WTC11 (cell line): ENCODE results near the gene MT1G.
"Not testable (repeated sequence)": the region's sequence is repeated elsewhere in the genome, so short reads cannot be mapped to it uniquely, and the experiment has no call there.

ENCODE experiments used
- AR ChIP-seq: fragments of 250-450 bp; sonication (Bioruptor Pico); IDR thresholded peaks from 2 replicates; pipeline ENCODE4 v1.9.0; 2021; ENCODE audit warnings: mild to moderate bottlenecking
- ATF2 ChIP-seq: sonication (generic); formaldehyde crosslinking; IDR thresholded peaks from 2 replicates; pipeline ENCODE4 v1.8.1; 2022; ENCODE audit warnings: low read depth, missing genetic modification reagents, borderline replicate concordance
- CTCF ChIP-seq: fragments of 200-600 bp; IDR thresholded peaks from 2 replicates; pipeline ENCODE4 v1.8.0; 2022; ENCODE audit warnings: antibody characterized with exemption
- E2F5 ChIP-seq: sonication (generic); formaldehyde crosslinking; IDR thresholded peaks from 2 replicates; pipeline ENCODE4 v1.8.1; 2022; ENCODE audit warnings: mild to moderate bottlenecking, moderate library complexity, missing genetic modification reagents
- EMX1 ChIP-seq: fragments of 250-450 bp; sonication (Bioruptor Pico); IDR thresholded peaks from 2 replicates; pipeline ENCODE4 v1.8.0; 2021; ENCODE audit warnings: mild to moderate bottlenecking
- MAX ChIP-seq: sonication (generic); formaldehyde crosslinking; IDR thresholded peaks from 2 replicates; pipeline ENCODE4 v1.8.0; 2022; ENCODE audit warnings: mild to moderate bottlenecking, missing genetic modification reagents
- MYBL2 ChIP-seq: sonication (generic); formaldehyde crosslinking; IDR thresholded peaks from 2 replicates; pipeline ENCODE4 v1.8.1; 2023; ENCODE audit warnings: mild to moderate bottlenecking, moderate library complexity, missing genetic modification reagents
- NFE2L1 ChIP-seq: sonication (generic); formaldehyde crosslinking; IDR thresholded peaks from 2 replicates; pipeline ENCODE4 v1.8.1; 2023; ENCODE audit warnings: missing genetic modification reagents
- NFYB ChIP-seq: sonication (generic); formaldehyde crosslinking; conservative IDR thresholded peaks from 2 replicates; pipeline ENCODE4 v1.8.0; 2022; ENCODE audit warnings: low read depth, missing genetic modification reagents
- RORB ChIP-seq: fragments of 250-450 bp; sonication (Bioruptor Pico); IDR thresholded peaks from 2 replicates; pipeline ENCODE4 v1.9.0; 2021; ENCODE audit warnings: mild to moderate bottlenecking
- SP1 ChIP-seq: sonication (generic); formaldehyde crosslinking; conservative IDR thresholded peaks from 2 replicates; pipeline ENCODE4 v1.8.1; 2022; ENCODE audit warnings: missing genetic modification reagents
- USF2 ChIP-seq: sonication (generic); formaldehyde crosslinking; IDR thresholded peaks from 2 replicates; pipeline ENCODE4 v1.8.1; 2023; ENCODE audit warnings: mild to moderate bottlenecking, missing genetic modification reagents, moderate library complexity
- ZNF396 ChIP-seq: fragments of 250-450 bp; sonication (Bioruptor Pico); IDR thresholded peaks from 2 replicates; pipeline ENCODE4 v1.8.0; 2021; ENCODE audit warnings: mild to moderate bottlenecking, moderate library complexity, borderline replicate concordance

- TF ChIP-seq AR (CRISPR knock-in tag); NFE2L1 (CRISPR knock-in tag); CTCF; MAX (CRISPR knock-in tag); NFYB (CRISPR knock-in tag); EMX1 (CRISPR knock-in tag); RORB (CRISPR knock-in tag); E2F5 (CRISPR knock-in tag); MYBL2; SP1 (CRISPR knock-in tag); ZNF396 (CRISPR knock-in tag); ATF2 (CRISPR knock-in tag); USF2 (CRISPR knock-in tag): not testable (repeated sequence)
Observed at GRCh38 chr16:56665286-56666261, 2.3 kb downstream of the MT1G start.
